Measurements from ENCODE around the gene IPO11.
"Not testable (repeated sequence)": the region's sequence is repeated elsewhere in the genome, so short reads cannot be mapped to it uniquely, and the experiment has no call there.

Gene IPO11

GRCh38 chr5:62514510-62515119 is 102.1 kb downstream of the IPO11 start:
- no peak for DNase-seq (ENCODE audit: low spot score)

- DNase-seq (ENCODE audit: low spot score) = not testable (repeated sequence)
Measured at GRCh38 chr5:62520812-62521211, 108.2 kb downstream of the IPO11 start.

GRCh38 chr5:62521319-62521718 is 108.8 kb downstream of the IPO11 start:
- DNase-seq (ENCODE audit: low spot score) = peak; percentile 31

DNA sequence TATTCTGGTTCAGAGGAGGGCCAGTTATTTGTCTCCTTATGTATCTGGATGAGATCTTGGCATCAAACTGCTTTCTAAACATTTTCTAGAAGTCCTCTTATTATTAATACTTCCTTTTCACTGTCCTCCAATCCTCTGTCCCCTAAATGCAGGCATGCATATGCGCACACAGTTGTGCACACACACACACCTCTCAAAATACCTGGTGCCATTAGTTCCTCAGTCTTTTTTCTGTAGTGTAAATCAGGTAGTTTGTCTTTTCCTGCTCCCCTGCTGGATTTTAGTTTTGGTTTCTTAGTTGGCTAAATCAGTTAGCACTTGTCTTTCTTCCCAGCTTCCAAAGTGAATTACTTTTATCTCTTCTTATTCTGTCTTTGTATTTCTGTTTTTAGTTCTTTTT is 110.2 kb downstream of the IPO11 start:
- no peak for DNase-seq (ENCODE audit: low spot score)

DNA sequence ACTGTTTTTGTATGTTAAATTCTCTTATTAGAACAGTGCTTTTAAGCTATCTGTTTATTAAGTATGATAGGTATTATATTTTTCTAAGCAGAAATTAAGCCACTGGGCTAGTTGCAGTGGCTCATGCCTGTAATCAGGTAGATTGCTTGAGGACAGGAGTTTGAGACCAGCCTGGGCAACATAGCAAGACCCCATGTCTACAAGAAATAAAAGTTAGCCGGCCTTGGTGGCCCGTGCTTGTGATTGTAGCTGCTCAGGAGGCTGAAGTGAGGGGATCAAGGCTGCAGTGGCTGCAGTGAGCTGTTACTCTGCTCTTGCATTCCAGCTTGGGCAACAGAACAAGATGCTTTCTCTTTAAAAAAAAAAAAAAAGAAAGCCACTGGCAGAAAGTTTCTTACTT is 121.0 kb downstream of the IPO11 start:
- no peak for DNase-seq (ENCODE audit: low spot score)

DNA sequence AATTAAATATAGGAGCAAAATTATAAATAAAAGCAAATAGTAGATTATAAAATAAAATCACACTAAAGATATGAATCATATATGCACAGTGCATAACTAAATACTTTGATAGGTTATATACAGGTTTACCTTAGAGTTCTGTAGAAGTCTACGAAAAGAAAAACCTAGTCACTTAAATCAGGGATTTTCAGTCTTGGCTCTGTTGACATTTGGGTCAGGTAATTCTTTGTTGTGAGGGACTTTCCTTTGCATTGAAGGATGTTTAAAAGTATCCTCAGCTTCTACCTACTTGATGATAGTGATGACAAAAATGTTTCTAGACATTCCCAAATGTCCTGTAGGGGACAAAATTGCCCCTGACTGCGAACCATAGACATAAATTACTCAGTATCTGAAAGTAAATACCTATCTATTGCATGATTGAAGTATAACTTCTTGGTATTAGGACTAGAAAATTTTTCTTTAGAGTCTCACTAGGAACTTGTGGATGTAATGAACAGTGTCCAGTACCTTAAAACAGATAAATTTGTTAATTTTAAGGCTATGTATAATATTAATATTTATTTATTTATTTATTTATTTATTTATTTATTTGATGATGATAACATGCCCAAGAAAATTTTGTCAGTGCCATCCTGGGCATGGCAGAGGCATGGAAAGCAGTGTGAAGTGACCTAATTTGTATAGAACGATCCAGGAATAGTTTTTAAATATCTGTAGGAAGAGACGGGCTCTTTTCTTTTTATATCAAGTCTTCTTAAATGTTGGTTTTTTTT is 122.1 kb downstream of the IPO11 start:
- no peak for DNase-seq (ENCODE audit: low spot score)

- no peak for DNase-seq (ENCODE audit: low spot score)
Measured at GRCh38 chr5:62536232-62536631, 123.7 kb downstream of the IPO11 start.

DNA sequence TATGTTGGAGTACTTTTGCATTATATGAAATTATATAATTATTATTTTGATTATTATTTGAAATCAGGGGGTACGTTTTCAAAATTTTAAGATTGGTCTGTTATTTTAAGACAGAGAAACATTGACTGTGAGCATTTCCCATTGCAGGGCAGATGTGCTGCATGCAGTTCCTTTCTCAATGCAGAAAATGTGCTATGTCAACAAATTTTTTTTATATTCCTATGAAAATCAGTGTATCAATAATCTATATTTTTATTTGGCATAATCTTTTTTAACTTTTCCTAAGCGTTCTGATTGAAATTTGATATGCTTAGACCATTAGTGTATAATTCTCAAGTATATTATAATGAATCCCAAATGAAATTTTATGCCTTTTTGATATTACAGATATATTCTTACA is 124.2 kb downstream of the IPO11 start:
- DNase-seq (ENCODE audit: low spot score) = no peak

- no peak for DNase-seq (ENCODE audit: low spot score)
Measured at GRCh38 chr5:62538017-62538942, 125.7 kb downstream of the IPO11 start.

- no peak for DNase-seq (ENCODE audit: low spot score)
Measured at GRCh38 chr5:62542720-62543119, 130.2 kb downstream of the IPO11 start.

- DNase-seq (ENCODE audit: low spot score) = peak; percentile 13
Measured at GRCh38 chr5:62547945-62548630, 135.5 kb downstream of the IPO11 start.

GRCh38 chr5:62550103-62550502 is 137.5 kb downstream of the IPO11 start:
- DNase-seq (ENCODE audit: low spot score) = no peak

GRCh38 chr5:62555930-62556329 is 143.4 kb downstream of the IPO11 start:
- DNase-seq (ENCODE audit: low spot score) = no peak

DNA sequence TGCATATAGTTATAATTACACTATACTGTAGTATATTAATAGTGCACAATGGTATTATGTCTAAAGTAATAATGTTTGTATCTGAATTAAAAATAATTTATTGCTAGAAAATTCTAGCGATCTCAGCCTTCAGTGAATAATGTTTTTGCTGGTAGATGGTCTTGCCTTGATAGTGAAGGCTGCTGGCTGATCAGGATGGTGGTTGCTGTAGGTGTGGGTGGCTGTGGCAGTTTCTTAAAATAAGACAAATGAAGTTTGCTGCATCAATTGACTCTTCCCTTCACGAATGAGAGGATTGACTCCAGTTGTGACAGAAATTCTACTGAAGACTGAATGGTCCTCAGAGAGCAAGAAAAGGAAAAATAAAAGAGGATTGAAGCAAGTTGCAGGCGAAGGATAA is 146.4 kb downstream of the IPO11 start:
- no peak for DNase-seq (ENCODE audit: low spot score)

DNA sequence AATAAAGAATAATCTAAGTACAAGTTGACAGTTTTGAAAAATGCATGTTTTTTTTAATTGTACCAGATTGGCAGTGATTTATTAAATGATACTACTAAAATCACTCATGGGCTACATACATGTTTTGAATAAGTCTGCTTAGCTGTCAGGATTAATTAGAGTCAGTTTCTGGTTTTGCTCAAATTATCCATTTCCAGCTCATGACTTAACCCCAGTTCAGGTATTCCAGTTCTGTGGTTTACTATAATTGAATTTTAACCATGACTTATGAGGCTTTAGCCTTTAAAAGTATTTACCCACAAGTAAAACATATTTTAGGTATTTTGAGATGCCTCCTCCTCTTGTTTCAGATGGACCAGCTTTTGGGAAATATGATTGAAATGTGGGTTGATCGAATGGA is 148.2 kb downstream of the IPO11 start:
- no peak for DNase-seq (ENCODE audit: low spot score)

DNA sequence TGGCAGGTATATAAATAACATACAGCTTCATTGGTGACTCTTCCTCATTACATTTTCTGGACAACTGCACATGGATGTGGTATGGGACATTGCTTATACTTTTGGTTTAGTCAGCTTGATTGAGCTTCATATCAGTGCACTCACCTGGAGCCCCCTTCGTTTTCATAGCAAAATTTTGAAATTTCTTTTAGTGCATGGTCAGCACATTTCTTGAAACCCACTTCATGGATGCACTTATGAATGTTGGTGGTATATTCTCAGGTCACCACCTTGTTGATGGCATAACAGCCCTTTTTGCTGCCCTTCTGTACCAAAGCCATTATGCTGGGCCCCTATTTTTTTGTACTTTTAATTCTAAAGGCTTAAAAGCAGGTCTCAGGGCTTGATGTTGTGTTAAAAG is 149.3 kb downstream of the IPO11 start:
- no peak for DNase-seq (ENCODE audit: low spot score)

GRCh38 chr5:62562867-62563266 is 150.3 kb downstream of the IPO11 start:
- DNase-seq (ENCODE audit: low spot score) = no peak

- DNase-seq (ENCODE audit: low spot score) = no peak
Measured at GRCh38 chr5:62564101-62564500, 151.5 kb downstream of the IPO11 start.

DNA sequence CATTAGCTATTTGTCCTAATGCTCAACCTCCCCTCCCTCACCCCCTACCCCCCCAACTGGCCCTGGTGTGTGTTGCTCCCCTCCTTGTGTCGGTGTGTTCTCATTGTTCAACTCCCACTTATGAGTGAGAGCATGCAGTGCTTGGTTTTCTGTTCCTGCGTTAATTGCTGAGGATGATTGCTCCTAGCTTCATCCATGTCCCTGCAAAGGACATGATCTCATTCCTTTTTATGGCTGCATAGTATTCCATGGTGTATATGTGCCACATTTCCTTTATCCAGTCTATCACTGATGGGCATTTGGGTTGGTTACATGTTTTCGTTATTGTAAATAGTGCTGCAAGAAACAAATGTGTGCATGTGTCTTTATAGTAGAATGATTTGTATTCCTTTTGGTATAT is 153.2 kb downstream of the IPO11 start:
- DNase-seq (ENCODE audit: low spot score) = not testable (repeated sequence)

DNA sequence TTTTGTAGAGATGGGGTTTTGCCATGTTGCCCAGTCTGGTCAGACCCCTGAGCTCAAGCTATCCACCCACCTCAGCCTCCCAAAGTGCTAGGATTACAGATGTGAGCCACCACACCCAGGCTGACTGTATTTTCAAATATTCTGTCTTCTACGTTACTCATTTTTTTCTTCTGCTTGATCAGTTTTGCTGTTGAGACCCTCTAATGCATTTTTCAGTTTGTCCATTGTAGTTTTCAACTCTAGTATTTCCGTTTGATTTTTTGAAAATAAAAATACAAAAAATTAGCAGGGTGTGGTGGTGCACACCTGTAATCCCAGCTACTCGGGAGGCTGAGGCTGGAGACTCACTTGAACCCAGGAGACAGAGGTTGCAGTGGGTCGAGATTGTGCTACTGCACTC is 155.6 kb downstream of the IPO11 start:
- DNase-seq (ENCODE audit: low spot score) = no peak

GRCh38 chr5:62568800-62569432 is 156.4 kb downstream of the IPO11 start:
- DNase-seq (ENCODE audit: low spot score) = no peak

DNA sequence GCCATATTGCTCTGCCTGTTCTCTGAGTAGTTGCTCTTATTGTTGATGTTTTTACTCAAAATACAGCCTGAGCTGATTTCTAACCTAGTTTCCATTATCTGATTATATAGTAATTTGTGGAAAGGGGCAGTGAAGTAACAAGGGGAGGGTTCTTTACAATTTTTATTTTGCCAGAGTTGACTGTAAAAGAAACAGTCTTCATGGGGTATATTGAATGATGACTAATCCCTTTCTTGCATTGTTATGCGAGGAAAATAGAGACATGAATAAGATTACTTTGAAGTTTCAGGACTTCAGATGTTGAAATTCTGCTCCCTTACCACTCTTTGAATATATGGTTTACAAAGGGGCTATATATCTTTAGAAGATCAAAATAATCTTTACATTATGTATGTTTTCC is 156.9 kb downstream of the IPO11 start:
- no peak for DNase-seq (ENCODE audit: low spot score)

All from globus pallidus (tissue), 1 donor.